Prostate gland (tissue), 2 donors: ENCODE measurements around the gene MXD4. TPM values are rescaled to one million over a fixed set of nuclear protein-coding genes. Genes with fewer than 3 reads are reported as not detected.
"Not testable (repeated sequence)": the region's sequence is repeated elsewhere in the genome, so short reads cannot be mapped to it uniquely, and the experiment has no call there.

Experiments used
- DNase-seq: peaks from one replicate; pipeline ENCODE4 v3.0.0-alpha.2; 2019; ENCODE audit warnings: low spot score
- H3K27ac ChIP-seq, 2 donors: fragments of 200-600 bp; sonication (generic); 2 replicates each; pipeline ENCODE4 v1.5.1; 2017 to 2019
- H3K27me3 ChIP-seq: fragments of 200-600 bp; sonication (generic); replicated peaks from 2 replicates; pipeline ENCODE4 v1.5.1; 2019; ENCODE audit not compliant: insufficient read depth
- H3K36me3 ChIP-seq, 2 donors: fragments of 200-600 bp; sonication (generic); 1 replicate in 1 of 2; 2 replicates in 1 of 2; pipeline versions ENCODE4 v1.5.1 to v1.8.1; 2017 to 2019
- H3K4me1 ChIP-seq: fragments of 200-600 bp; sonication (generic); replicated peaks from 2 replicates; pipeline ENCODE4 v1.5.1; 2019
- H3K4me3 ChIP-seq, 2 donors: fragments of 200-600 bp; sonication (generic); 2 replicates each; pipeline ENCODE4 v1.5.1; 2017 to 2019
- H3K9me3 ChIP-seq: fragments of 200-600 bp; sonication (generic); 2 replicates; pipeline ENCODE4 v1.5.1; 2017
- POLR2A ChIP-seq: fragments of 450-650 bp; IDR thresholded peaks from one replicate; pipeline ENCODE4 v1.6.1; 2016; ENCODE audit warnings: antibody characterized with exemption, mild to moderate bottlenecking
- POLR2AphosphoS5 ChIP-seq: sonication (generic); formaldehyde crosslinking; IDR thresholded peaks from one replicate; pipeline ENCODE4 v1.6.1; 2017; ENCODE audit warnings: antibody characterized with exemption
- WGBS: methylation state at CpG from one replicate; pipeline ENCODE4 v1.1.5; 2018; 5-methylcytosine and 5-hydroxymethylcytosine counted together
- intact Hi-C: fragments of 100-400 bp; cut with DNase I; formaldehyde crosslinking; loops from one replicate; pipeline ENCODE4 v1.14.2; 2022
- total RNA-seq, 2 donors: library from RNA; depleted of rRNA; stranded (reverse); fragments of >200 nt; gene quantifications; one replicate each; pipeline ENCODE4 v1.1.0, GENCODE V29; 2016
- TF ChIP-seq, protein P1 (sequence below), 4 experiments: fragments of 200-600 bp in 2 of 4; fragments of 450-650 bp in 2 of 4; sonication (generic) in 2 of 4; IDR thresholded peaks; 1 replicate in 3 of 4; 2 replicates in 1 of 4; pipeline ENCODE4 v1.5.1; 2016 to 2019; ENCODE audit warnings: antibody characterized with exemption in 4 of 4, mild to moderate bottlenecking in 2 of 4, moderate library complexity in 2 of 4

The MXD4 gene
- total RNA-seq, 2 donors from 2014 or later = 63.4 to 81.1 TPM

- Histone ChIP-seq H3K9me3 (no peaks in the 10 kb centered on the region), H3K27ac (no peak overlapping the region), H3K4me1 (no peaks in the 10 kb centered on the region), H3K27me3 (no peaks in the 10 kb centered on the region), H3K36me3 (no peaks in the 10 kb centered on the region), H3K4me3 (no peak overlapping the region)
- 94% methylated on average over 44 of the region's 44 CpGs for WGBS
- no peak for DNase-seq
- TF ChIP-seq, protein P1, sequence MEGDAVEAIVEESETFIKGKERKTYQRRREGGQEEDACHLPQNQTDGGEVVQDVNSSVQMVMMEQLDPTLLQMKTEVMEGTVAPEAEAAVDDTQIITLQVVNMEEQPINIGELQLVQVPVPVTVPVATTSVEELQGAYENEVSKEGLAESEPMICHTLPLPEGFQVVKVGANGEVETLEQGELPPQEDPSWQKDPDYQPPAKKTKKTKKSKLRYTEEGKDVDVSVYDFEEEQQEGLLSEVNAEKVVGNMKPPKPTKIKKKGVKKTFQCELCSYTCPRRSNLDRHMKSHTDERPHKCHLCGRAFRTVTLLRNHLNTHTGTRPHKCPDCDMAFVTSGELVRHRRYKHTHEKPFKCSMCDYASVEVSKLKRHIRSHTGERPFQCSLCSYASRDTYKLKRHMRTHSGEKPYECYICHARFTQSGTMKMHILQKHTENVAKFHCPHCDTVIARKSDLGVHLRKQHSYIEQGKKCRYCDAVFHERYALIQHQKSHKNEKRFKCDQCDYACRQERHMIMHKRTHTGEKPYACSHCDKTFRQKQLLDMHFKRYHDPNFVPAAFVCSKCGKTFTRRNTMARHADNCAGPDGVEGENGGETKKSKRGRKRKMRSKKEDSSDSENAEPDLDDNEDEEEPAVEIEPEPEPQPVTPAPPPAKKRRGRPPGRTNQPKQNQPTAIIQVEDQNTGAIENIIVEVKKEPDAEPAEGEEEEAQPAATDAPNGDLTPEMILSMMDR (IDR thresholded peaks at IDR 0.05) = no peak
- TF ChIP-seq POLR2AphosphoS5 (no peak), POLR2A (no peak)
- intact Hi-C loops = no loop called here
These were observed 13.8 kb upstream of the MXD4 start for GRCh38 chr4:2275546-2276251.

- 86% methylated on average over 10 of the region's 10 CpGs for WGBS
- H3K9me3 ChIP-seq, intact Hi-C loops, DNase-seq, H3K4me1 ChIP-seq, H3K27me3 ChIP-seq, H3K36me3 ChIP-seq, H3K4me3 ChIP-seq, H3K27ac ChIP-seq: not testable (repeated sequence)
These were observed 13.1 kb upstream of the MXD4 start for GRCh38 chr4:2275044-2275397.

DNA sequence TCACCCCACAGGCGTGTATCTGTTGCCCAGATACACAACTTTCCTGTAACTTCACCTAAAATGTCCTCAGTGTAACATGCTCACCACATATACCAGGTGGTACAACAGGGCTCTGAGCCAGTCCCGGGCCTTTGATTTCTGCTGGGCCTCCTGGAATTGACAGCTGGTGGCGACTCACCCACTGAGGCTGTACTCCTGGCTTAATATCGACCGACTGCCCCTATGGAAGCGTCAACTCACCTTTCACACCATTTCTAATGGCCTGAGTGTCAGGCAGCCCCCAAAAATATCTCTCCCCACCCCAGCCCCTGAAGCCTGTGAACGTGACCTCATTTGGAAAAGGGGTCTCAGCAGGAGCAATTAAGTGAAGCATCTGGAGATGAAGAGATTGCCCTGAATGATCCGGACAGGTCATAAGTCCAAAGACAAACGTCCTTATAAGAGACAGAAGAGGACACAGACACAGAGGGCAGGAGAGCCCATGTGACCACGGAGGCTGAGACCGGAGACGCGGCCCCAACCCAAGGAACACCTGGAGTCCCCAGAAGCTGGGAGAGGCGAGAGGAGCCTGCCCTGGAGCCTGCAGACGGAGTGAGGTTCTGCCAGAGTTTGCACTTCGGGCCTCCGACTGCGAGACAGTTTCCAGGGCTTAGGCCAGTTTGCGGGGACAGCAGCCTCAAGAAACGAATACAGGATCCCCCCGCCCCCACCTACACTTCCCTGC is 12.6 kb upstream of the MXD4 start:
- Histone ChIP-seq H3K9me3 (no peaks in the 10 kb centered on the region), H3K27ac (no peak overlapping the region), H3K4me3 (no peak overlapping the region), H3K4me1 (no peaks in the 10 kb centered on the region), H3K36me3 (no peaks in the 10 kb centered on the region), H3K27me3 (no peaks in the 10 kb centered on the region)
- no peak for TF ChIP-seq POLR2A
- no peak for TF ChIP-seq POLR2AphosphoS5
- TF ChIP-seq, protein P1 (IDR thresholded peaks at IDR 0.05) = no peak
- 87% methylated on average over 21 of the region's 21 CpGs for WGBS
- intact Hi-C loops = no loop called here
- DNase-seq = no peak

- Histone ChIP-seq H3K36me3 (no peaks in the 10 kb centered on the region), H3K9me3 (no peaks in the 10 kb centered on the region), H3K4me3 (no peak overlapping the region), H3K27me3 (no peaks in the 10 kb centered on the region), H3K4me1 (no peaks in the 10 kb centered on the region), H3K27ac (no peak overlapping the region)
- WGBS = 76% methylated on average over 24 of the region's 24 CpGs
- DNase-seq = no peak
- TF ChIP-seq, protein P1 (IDR thresholded peaks at IDR 0.05) = no peak
- TF ChIP-seq POLR2AphosphoS5 (no peak), POLR2A (no peak)
- intact Hi-C loops = no loop called here
These were observed 11.9 kb upstream of the MXD4 start for GRCh38 chr4:2273657-2274319.

GRCh38 chr4:2273221-2273620 is 11.3 kb upstream of the MXD4 start:
- WGBS = 75% methylated on average over 15 of the region's 15 CpGs
- TF ChIP-seq POLR2AphosphoS5 (no peak), POLR2A (no peak)
- TF ChIP-seq, protein P1 (IDR thresholded peaks at IDR 0.05) = no peak

More at GRCh38 chr4:2273221-2273620, 11.3 kb upstream of the MXD4 start:
- DNase-seq = no peak
- no peaks in the 10 kb centered on the region for H3K4me1 ChIP-seq
- H3K36me3 ChIP-seq = no peaks in the 10 kb centered on the region
- no peaks in the 10 kb centered on the region for H3K9me3 ChIP-seq
- H3K27me3 ChIP-seq = no peaks in the 10 kb centered on the region
- no peak overlapping the region for H3K4me3 ChIP-seq
- H3K27ac ChIP-seq = no peak overlapping the region
- intact Hi-C loops = no loop called here
